ENCODE measurements around the gene FXYD2.

The FXYD2 gene

DNA sequence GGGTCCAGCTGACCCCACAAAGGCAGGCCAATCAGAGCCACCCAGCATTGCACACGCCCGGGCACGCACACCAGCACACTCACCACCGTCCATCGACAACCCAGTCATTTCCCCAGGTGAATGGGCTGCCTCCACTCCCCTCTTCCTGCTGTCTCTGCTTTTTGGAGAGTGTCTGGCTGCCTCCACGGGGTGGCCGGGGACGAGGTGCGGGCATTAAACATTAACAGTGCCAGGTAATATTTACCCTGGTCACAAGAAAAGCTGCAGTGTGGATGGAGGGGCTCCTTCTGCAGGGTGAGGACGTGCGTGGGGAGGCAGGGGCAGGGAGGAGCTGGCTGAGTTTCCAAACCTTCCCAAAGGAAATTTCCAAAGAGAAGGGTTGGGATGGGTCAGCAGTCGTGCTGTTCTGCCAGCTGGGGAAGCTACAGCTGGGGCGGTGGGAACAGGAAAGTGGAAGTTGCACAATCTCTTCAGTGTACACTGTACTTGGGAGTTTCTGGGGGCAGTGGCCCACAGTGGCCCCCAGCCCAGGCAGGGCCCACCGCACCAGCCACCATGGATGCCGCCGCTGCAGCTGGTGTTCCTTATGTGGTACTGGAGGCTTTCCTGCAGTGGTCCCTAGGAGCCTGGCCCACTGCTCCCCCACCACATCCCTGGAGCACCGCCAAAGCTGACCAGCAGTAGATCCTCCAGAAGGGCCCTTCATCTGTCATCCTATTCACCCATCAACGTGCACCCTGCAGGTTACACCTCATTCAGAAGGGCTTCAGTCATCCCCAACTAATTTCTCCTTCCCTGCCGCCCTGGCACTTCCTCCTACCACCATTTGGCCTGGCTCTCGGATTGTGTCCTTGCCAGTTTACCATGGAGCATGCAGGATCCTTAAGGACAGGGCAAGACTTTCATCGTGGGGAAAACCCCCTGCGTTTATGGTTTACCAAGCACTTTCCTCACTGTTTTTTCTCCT lies at the start of gene FXYD2:
TSS of gene FXYD2 (minus strand) at position 174 of the 967 bp plus-strand sequence. CDS start at position 108, 66 bp downstream.
- H3K4me3 ChIP-seq (ENCODE audit: insufficient read length, low read depth) = no peak within 1 kb of the TSS
- TF ChIP-seq YY1 (IDR thresholded peaks at IDR 0.05; ENCODE audit: insufficient read depth, insufficient read length) (no peak), SUZ12 (IDR thresholded peaks at IDR 0.05; ENCODE audit: extremely low read depth, insufficient read depth, insufficient read length) (no peak), ZNF274 (IDR thresholded peaks at IDR 0.05; ENCODE audit: low read depth, low read length) (no peak)
- no peak for DNase-seq (ENCODE audit: low read depth, low spot score)
- H3K4me1 ChIP-seq (ENCODE audit: insufficient read depth, insufficient read length) = peaks cover 23% of the 10 kb centered on the region
- no peak within 1 kb of the TSS for H3K9ac ChIP-seq (ENCODE audit: insufficient read length, low read depth)
- H3K9me3 ChIP-seq (ENCODE audit: insufficient read depth, low read length) = no peaks in the 10 kb centered on the region
- H3K27me3 ChIP-seq (ENCODE audit: insufficient read depth, insufficient read length) = no peaks in the 10 kb centered on the region
- no peaks in the 10 kb centered on the region for H3K36me3 ChIP-seq (ENCODE audit: insufficient read depth, insufficient read length, low read length)

DNA sequence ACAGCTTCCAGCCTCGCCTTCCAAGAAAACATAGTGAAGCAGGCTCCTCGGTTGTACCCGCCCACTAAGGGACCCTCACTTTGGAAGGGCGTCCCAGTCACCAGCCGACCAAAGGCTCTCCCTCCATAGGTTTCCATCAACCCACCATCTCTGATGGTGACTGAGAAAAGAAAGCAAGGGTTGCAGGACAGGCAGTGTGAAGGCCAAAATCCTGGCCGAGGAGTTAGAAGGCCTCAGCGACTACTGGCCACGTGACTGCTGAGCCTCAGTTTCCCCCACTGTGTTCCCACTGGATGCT lies 49.2 kb upstream of the FXYD2 start:
- Histone ChIP-seq H3K36me3 (ENCODE audit: insufficient read depth, insufficient read length, low read length) (no peaks in the 10 kb centered on the region), H3K27me3 (ENCODE audit: insufficient read depth, insufficient read length) (peaks cover 74% of the 10 kb centered on the region), H3K4me1 (ENCODE audit: insufficient read depth, insufficient read length) (peaks cover 18% of the 10 kb centered on the region), H3K9me3 (ENCODE audit: insufficient read depth, low read length) (no peaks in the 10 kb centered on the region), H3K9ac (ENCODE audit: insufficient read length, low read depth) (no peak overlapping the region), H3K4me3 (ENCODE audit: insufficient read length, low read depth) (no peak overlapping the region)
- TF ChIP-seq ZNF274 (IDR thresholded peaks at IDR 0.05; ENCODE audit: low read depth, low read length) (no peak), SUZ12 (IDR thresholded peaks at IDR 0.05; ENCODE audit: extremely low read depth, insufficient read depth, insufficient read length) (no peak), YY1 (IDR thresholded peaks at IDR 0.05; ENCODE audit: insufficient read depth, insufficient read length) (no peak)
- no peak for DNase-seq (ENCODE audit: low read depth, low spot score)

DNA sequence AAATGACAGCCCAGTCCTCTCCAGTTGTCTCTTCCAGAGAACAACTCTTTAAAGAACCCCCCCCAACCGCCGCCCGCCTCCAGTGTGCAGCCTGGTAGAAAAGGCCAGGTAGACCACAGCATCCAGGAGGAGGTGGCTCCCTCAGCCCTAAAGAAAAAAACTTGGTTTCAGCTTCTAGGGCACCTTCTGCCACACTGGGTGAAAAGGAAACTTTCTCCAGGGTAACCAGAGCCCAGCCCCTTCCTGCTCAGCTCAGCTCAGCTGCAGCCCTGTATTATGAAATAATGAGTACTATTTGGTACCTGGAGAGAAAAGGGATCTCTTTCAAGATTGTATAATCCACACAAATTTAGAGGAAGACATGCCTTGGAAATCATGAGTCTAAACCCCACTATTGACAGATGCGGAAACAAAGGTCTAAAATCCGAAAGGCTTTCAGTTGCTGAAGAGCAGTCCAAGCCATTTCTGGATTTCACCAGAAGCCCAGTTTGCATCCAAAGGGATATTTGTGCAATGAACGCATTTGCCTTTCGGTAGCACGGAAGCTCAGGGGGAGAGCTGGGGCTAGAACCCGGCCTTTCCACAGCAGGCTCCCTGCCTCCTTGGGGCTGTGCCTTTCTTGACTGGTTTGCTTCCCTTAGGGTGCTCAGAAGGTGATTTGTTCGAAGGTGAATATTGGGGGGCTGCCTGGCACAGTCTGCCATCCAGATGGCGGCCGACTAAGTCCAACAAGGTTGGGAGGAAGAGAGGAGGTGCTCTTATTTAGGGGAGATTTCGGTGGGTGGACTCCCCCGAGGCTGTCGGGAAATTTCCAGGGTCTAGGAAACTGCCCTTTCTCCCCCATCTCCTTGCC lies 48.7 kb upstream of the FXYD2 start:
- no peak overlapping the region for H3K4me3 ChIP-seq (ENCODE audit: insufficient read length, low read depth)
- DNase-seq (ENCODE audit: low read depth, low spot score) = no peak
- H3K9ac ChIP-seq (ENCODE audit: insufficient read length, low read depth) = no peak overlapping the region
- peaks cover 17% of the 10 kb centered on the region for H3K4me1 ChIP-seq (ENCODE audit: insufficient read depth, insufficient read length)
- H3K36me3 ChIP-seq (ENCODE audit: insufficient read depth, insufficient read length, low read length) = no peaks in the 10 kb centered on the region
- H3K9me3 ChIP-seq (ENCODE audit: insufficient read depth, low read length) = no peaks in the 10 kb centered on the region
- H3K27me3 ChIP-seq (ENCODE audit: insufficient read depth, insufficient read length) = peaks cover 76% of the 10 kb centered on the region
- TF ChIP-seq ZNF274 (IDR thresholded peaks at IDR 0.05; ENCODE audit: low read depth, low read length) (no peak), SUZ12 (IDR thresholded peaks at IDR 0.05; ENCODE audit: extremely low read depth, insufficient read depth, insufficient read length) (no peak), YY1 (IDR thresholded peaks at IDR 0.05; ENCODE audit: insufficient read depth, insufficient read length) (no peak)

DNA sequence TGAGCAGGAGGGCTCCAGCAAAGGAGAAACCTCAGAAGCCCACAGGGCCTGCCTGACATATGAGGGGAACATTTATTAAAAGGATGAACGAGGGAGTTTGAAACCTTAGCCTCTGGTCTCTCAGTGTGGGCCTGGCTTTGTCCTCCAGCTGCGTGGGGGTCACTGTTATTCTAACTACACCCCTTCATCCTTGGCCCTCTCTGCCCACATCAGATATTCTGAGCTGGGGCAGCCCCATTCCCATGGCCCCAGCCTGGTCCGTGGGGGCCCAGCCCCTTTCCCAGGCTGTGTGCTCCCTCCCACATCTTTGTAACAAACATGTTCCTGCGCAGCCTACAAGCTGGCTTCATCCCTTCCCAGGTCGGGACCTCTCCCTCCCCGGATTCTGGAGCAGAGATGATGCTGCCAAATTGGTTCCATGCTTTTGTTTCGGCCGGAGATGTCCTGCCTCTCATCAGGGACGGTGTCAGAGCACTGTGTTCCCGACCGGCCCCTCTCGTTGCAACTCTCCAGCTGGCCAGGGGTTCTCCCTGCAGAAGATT lies 47.9 kb upstream of the FXYD2 start:
- H3K27me3 ChIP-seq (ENCODE audit: insufficient read depth, insufficient read length) = peaks cover 83% of the 10 kb centered on the region
- H3K9ac ChIP-seq (ENCODE audit: insufficient read length, low read depth) = no peak overlapping the region
- no peak overlapping the region for H3K4me3 ChIP-seq (ENCODE audit: insufficient read length, low read depth)
- no peaks in the 10 kb centered on the region for H3K9me3 ChIP-seq (ENCODE audit: insufficient read depth, low read length)
- no peak for DNase-seq (ENCODE audit: low read depth, low spot score)
- H3K36me3 ChIP-seq (ENCODE audit: insufficient read depth, insufficient read length, low read length) = no peaks in the 10 kb centered on the region
- no peak for TF ChIP-seq ZNF274 (IDR thresholded peaks at IDR 0.05; ENCODE audit: low read depth, low read length)
- peaks cover 21% of the 10 kb centered on the region for H3K4me1 ChIP-seq (ENCODE audit: insufficient read depth, insufficient read length)

DNA sequence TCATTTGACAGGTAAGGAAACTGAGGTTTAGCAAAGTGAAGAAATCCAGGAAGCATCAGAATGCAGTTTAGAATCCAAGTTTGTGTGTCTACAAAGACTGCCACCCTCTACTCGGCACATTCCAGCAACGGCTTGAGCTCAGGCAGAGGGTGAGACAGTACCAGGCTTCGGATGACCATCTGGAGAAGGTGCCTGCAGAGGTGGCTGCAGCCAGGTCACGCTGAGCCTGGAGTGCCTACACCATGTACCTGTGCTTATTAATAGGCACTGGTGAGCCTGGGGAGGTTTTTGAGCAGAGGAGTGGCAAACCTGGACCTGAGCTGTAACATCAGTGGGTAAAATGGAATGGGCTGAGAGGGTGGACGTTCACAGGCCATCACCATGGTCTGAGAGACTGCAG lies 47.2 kb upstream of the FXYD2 start:
- Histone ChIP-seq H3K9me3 (ENCODE audit: insufficient read depth, low read length) (no peaks in the 10 kb centered on the region), H3K4me3 (ENCODE audit: insufficient read length, low read depth) (no peak overlapping the region), H3K9ac (ENCODE audit: insufficient read length, low read depth) (no peak overlapping the region), H3K36me3 (ENCODE audit: insufficient read depth, insufficient read length, low read length) (no peaks in the 10 kb centered on the region), H3K27me3 (ENCODE audit: insufficient read depth, insufficient read length) (peaks cover 88% of the 10 kb centered on the region), H3K4me1 (ENCODE audit: insufficient read depth, insufficient read length) (peaks cover 23% of the 10 kb centered on the region)
- DNase-seq (ENCODE audit: low read depth, low spot score) = no peak
- TF ChIP-seq YY1 (IDR thresholded peaks at IDR 0.05; ENCODE audit: insufficient read depth, insufficient read length) (no peak), SUZ12 (IDR thresholded peaks at IDR 0.05; ENCODE audit: extremely low read depth, insufficient read depth, insufficient read length) (no peak), ZNF274 (IDR thresholded peaks at IDR 0.05; ENCODE audit: low read depth, low read length) (no peak)

DNA sequence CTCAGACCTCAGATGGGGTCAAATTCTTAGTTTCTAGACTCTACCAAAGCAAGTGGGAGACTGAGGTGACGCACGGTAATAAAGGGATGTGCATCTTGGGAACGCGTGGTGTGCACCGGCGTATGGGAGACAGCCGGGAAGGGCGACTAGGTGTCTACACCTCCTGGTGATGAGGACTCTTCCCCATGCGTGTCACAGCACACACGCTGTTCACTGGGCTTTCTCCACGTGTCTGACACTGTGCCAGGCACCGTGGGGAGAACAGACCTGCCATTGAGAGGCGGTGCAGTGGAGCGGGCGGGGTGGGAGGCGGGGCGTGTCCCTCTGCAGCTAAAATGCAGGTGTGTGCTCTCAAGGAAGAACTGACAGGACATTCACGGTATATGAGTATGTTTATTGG lies 46.6 kb upstream of the FXYD2 start:
- no peak for TF ChIP-seq ZNF274 (IDR thresholded peaks at IDR 0.05; ENCODE audit: low read depth, low read length)
- no peak for TF ChIP-seq SUZ12 (IDR thresholded peaks at IDR 0.05; ENCODE audit: extremely low read depth, insufficient read depth, insufficient read length)
- TF ChIP-seq YY1 (IDR thresholded peaks at IDR 0.05; ENCODE audit: insufficient read depth, insufficient read length) = no peak
- Histone ChIP-seq H3K36me3 (ENCODE audit: insufficient read depth, insufficient read length, low read length) (no peaks in the 10 kb centered on the region), H3K9ac (ENCODE audit: insufficient read length, low read depth) (no peak overlapping the region), H3K4me3 (ENCODE audit: insufficient read length, low read depth) (no peak overlapping the region), H3K4me1 (ENCODE audit: insufficient read depth, insufficient read length) (peaks cover 23% of the 10 kb centered on the region), H3K9me3 (ENCODE audit: insufficient read depth, low read length) (no peaks in the 10 kb centered on the region), H3K27me3 (ENCODE audit: insufficient read depth, insufficient read length) (peaks cover 90% of the 10 kb centered on the region)
- DNase-seq (ENCODE audit: low read depth, low spot score) = no peak
